Activated naive CD8-positive, alpha-beta T cell treated with anti-CD3 and anti-CD28 coated beads for 36 hours (primary cell): ENCODE measurements around the gene MIF4GD. TPM values are rescaled to one million over a fixed set of nuclear protein-coding genes. Genes with fewer than 3 reads are reported as not detected.

Experiments
- total RNA-seq, 2 experiments: library from RNA; stranded (reverse); gene quantifications; one replicate each; pipeline ENCODE4 v1.2.3, GENCODE V29; 2021

MIF4GD gene
- total RNA-seq, 2 experiments from 2014 or later: 35.3 to 38.1 TPM

Other genes starting within 250 kb of the MIF4GD start
- 100 to 1,000 TPM; 185 to 189 TPM for gene ATP5PD, start 224.3 kb downstream of the MIF4GD start, total RNA-seq
- 10 to 100 TPM; 14.1 to 14.7 TPM for gene KCTD2, start 224.0 kb downstream of the MIF4GD start, total RNA-seq
- gene SLC16A5, start 183.3 kb downstream of the MIF4GD start, total RNA-seq: 1 to 10 TPM; 2.1 TPM
- gene ARMC7, start 161.3 kb downstream of the MIF4GD start, total RNA-seq: 1 to 10 TPM; 6.5 to 6.6 TPM
- 10 to 100 TPM; 71.2 to 74.8 TPM for gene NT5C, start 139.5 kb downstream of the MIF4GD start, total RNA-seq
- 100 to 1,000 TPM; 245 to 250 TPM for gene JPT1, start 116.7 kb downstream of the MIF4GD start, total RNA-seq
- gene SUMO2, start 88.3 kb downstream of the MIF4GD start, total RNA-seq: 100 to 1,000 TPM; 623 to 655 TPM
- 100 to 1,000 TPM; 134 to 137 TPM for gene NUP85, start 65.6 kb downstream of the MIF4GD start, total RNA-seq
- gene GGA3, start 9.6 kb downstream of the MIF4GD start, total RNA-seq: 10 to 100 TPM; 63.7 to 72.0 TPM
- gene MRPS7, start 9.4 kb downstream of the MIF4GD start, total RNA-seq: 10 to 100 TPM; 93.5 to 96.9 TPM
- 100 to 1,000 TPM; 103 to 107 TPM for gene SLC25A19, start 18.2 kb upstream of the MIF4GD start, total RNA-seq
- 100 to 1,000 TPM; 161 to 165 TPM for gene GRB2, start 134.4 kb upstream of the MIF4GD start, total RNA-seq
- gene TMEM94, start 185.4 kb upstream of the MIF4GD start, total RNA-seq: 10 to 100 TPM; 46.6 to 55.5 TPM
- gene CASKIN2, start 244.3 kb upstream of the MIF4GD start, total RNA-seq: 1 to 10 TPM; 4.3 to 4.5 TPM
- 10 to 100 TPM; 44.6 to 45.5 TPM for gene TSEN54, start 245.3 kb upstream of the MIF4GD start, total RNA-seq